HL-60 (cell line): ENCODE data around the gene ARNT2.

Experiments
- DNase-seq, 2 experiments: peaks; one replicate each; pipeline ENCODE4 v3.0.0-alpha.2; 2010 to 2020; ENCODE audit warnings: low read depth in 1 of 2, low spot score in 1 of 2
- H3K27ac ChIP-seq: fragments of 250-450 bp; sonication (Bioruptor Pico); replicated peaks from 2 replicates; pipeline ENCODE4 v1.5.1; 2020; ENCODE audit warnings: mild to moderate bottlenecking, moderate library complexity
- H3K27me3 ChIP-seq: fragments of 250-450 bp; sonication (Bioruptor Pico); 2 replicates; pipeline ENCODE4 v1.5.1; 2021; ENCODE audit warnings: mild to moderate bottlenecking, moderate library complexity; ENCODE audit not compliant: insufficient read depth, poor library complexity, severe bottlenecking
- H3K4me3 ChIP-seq: replicated peaks from 2 replicates; pipeline ENCODE4 v1.5.1; 2011; ENCODE audit warnings: mild to moderate bottlenecking, control low read depth, low read length; ENCODE audit not compliant: insufficient read depth
- CTCF ChIP-seq: IDR thresholded peaks from one replicate; pipeline ENCODE4 v1.5.1; 2011; ENCODE audit warnings: low read length, control low read depth, inconsistent platforms; ENCODE audit not compliant: insufficient read depth
- GABPA ChIP-seq: IDR thresholded peaks from 2 replicates; pipeline ENCODE4 v1.6.1; 2012; ENCODE audit warnings: low read depth
- POLR2AphosphoS5 ChIP-seq: IDR thresholded peaks from 2 replicates; pipeline ENCODE4 v1.6.1; 2012; ENCODE audit warnings: low read depth
- SPI1 ChIP-seq: IDR thresholded peaks from 2 replicates; pipeline ENCODE4 v1.6.1; 2012; ENCODE audit warnings: low read depth, mild to moderate bottlenecking, borderline replicate concordance
- TF ChIP-seq, protein P1 (sequence below): IDR thresholded peaks from 2 replicates; pipeline ENCODE4 v1.6.1; 2012; ENCODE audit warnings: low read depth; ENCODE audit not compliant: insufficient replicate concordance

ARNT2 gene

GRCh38 chr15:80612118-80612823, 208.1 kb downstream of the ARNT2 start:
- DNase-seq = no peak
- Histone ChIP-seq H3K4me3 (no peak overlapping the region), H3K27me3 (no peaks in the 10 kb centered on the region), H3K27ac (no peak overlapping the region)
- TF ChIP-seq CTCF (no peak), GABPA (no peak), SPI1 (no peak), POLR2AphosphoS5 (no peak)
- TF ChIP-seq, protein P1, sequence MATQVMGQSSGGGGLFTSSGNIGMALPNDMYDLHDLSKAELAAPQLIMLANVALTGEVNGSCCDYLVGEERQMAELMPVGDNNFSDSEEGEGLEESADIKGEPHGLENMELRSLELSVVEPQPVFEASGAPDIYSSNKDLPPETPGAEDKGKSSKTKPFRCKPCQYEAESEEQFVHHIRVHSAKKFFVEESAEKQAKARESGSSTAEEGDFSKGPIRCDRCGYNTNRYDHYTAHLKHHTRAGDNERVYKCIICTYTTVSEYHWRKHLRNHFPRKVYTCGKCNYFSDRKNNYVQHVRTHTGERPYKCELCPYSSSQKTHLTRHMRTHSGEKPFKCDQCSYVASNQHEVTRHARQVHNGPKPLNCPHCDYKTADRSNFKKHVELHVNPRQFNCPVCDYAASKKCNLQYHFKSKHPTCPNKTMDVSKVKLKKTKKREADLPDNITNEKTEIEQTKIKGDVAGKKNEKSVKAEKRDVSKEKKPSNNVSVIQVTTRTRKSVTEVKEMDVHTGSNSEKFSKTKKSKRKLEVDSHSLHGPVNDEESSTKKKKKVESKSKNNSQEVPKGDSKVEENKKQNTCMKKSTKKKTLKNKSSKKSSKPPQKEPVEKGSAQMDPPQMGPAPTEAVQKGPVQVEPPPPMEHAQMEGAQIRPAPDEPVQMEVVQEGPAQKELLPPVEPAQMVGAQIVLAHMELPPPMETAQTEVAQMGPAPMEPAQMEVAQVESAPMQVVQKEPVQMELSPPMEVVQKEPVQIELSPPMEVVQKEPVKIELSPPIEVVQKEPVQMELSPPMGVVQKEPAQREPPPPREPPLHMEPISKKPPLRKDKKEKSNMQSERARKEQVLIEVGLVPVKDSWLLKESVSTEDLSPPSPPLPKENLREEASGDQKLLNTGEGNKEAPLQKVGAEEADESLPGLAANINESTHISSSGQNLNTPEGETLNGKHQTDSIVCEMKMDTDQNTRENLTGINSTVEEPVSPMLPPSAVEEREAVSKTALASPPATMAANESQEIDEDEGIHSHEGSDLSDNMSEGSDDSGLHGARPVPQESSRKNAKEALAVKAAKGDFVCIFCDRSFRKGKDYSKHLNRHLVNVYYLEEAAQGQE = no peak

DNA sequence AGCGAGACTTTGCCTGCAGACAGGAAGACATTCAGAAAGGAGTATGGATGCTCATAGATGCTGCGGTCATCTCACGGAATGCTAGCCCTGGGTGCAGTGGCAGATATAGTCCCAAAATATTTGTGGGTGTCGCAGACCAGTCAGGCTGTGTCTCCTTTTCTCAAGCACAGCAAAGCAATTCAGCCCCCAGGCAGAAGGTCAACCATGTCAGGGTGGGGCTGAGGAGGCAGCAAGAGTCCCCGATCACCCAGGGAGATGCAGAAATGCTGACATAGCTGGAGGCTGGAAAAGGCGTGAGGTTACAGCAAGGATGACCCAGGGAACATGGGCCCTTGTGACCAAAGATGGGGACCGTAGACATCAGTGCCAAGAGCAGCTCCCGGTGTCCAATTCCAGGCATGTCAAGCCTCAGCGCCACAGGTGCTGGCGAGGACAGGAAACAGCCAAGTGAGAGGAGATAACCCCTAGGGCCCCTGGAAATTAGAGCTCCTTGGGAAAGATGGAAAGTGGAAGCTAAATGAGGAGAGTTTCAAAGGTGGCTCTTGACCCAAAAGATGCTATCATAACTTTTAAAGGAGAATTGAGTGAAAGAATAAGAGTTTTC, 209.7 kb downstream of the ARNT2 start:
- DNase-seq = no peak
- no peak overlapping the region for H3K4me3 ChIP-seq
- H3K27ac ChIP-seq = no peak overlapping the region
- no peaks in the 10 kb centered on the region for H3K27me3 ChIP-seq
- TF ChIP-seq SPI1 (no peak), POLR2AphosphoS5 (no peak), GABPA (no peak), CTCF (no peak)
- TF ChIP-seq, protein P1 = no peak

DNA sequence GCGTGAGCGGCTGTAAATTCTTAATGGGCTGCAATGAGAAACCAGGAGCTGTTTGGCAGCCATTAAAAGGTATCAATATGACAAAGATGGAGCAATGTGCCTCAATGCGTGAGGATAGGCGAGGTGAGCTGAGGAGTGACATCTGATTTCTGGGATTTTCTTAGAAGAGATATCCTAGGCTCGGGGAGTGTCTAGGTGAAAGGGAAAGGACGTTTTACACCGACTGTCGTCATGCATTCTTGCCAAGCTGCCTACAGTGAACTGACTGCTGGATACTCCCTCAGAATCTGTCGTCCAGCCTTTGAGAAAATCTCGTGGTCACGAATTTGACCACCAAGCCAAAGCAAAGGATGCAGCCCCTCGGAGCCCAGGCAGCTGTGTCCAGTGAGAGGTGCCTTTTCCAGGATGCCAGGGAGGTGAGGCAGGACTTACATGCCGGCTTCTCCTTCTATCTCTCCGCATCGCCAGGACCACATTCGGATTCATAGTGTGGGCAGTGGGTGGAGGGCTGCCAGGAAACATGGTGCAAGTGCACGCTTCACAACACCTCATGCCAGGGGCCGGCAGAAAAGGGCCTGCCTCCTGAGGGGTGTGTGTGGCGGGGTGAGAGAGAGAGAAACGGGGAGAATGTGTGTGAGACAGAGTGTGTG, 210.7 kb downstream of the ARNT2 start:
- Histone ChIP-seq H3K27me3 (no peaks in the 10 kb centered on the region), H3K27ac (no peak overlapping the region), H3K4me3 (no peak overlapping the region)
- DNase-seq = no peak
- TF ChIP-seq GABPA (no peak), CTCF (no peak)
